ENCODE data around the gene AKAP7. TPM values are rescaled to one million over a fixed set of nuclear protein-coding genes. Genes with fewer than 3 reads are reported as not detected.
"Not testable (repeated sequence)": the region's sequence is repeated elsewhere in the genome, so short reads cannot be mapped to it uniquely, and the experiment has no call there.

AKAP7 gene
- polyA plus RNA-seq, 1 donor, result 15.2 TPM

GRCh38 chr6:131257104-131257503, 121.8 kb downstream of the AKAP7 start:
- DNase-seq, result no peak

DNA sequence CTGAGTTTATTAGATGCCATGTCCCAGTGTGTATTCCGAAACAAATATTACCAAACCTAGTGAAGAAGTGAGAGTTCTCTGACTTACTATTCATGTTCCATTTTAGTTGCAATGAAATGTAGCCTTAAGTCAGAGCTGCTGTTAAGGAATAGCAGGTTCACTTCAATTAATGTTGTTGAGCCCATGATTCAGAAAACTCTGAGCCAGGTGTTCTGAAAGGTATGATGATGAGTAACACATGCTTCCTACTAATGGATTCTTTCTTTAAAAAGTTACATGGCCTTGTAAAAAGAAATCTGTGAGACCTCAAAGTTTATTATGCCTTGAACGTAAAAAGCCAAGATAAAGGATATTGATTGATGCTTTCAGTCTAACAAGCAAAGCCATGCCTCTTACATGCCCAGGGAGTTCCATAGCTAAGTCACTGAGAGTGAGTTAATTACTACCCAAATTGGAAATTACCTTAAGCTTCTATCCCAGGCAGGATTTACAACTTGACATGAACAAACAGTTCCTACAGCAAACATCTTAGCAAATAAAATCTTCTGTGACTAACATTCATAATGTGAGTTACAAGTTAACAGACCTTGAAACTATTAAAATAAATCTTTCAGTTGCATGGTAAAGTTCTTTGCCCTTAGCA, 122.9 kb downstream of the AKAP7 start:
- no peak for DNase-seq

DNA sequence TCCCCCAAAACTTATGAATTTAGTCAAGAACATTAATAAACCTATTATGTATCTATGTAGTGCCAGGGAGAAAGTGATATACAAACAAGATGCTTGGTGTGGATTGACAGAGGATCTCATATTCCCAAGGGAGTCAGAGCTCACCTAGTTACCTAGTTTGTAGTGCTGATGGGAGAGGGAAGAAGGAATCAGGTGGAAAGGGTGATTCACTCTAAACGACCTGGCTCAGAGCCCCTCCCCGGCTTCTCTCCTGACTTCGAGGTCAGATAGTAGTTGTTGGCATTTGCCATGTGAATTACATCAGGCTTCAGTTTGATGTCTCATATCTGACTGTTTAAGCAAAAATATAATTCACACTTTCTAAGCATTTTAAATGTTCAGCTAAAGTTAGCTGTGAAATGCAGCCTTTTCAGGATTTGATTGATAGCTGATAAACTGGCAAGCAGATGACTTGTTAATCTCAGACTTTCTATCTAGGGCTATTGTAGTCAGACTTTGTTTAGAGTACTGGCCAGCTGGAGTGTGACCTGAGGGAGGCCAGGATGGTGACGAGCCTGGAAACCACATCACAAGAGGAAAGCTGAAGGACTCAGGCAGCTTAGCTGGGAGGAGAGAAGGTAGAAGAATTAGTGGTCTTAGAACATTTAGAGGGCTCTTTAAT, 123.7 kb downstream of the AKAP7 start:
- no peak for DNase-seq

GRCh38 chr6:131260960-131261359, 125.7 kb downstream of the AKAP7 start:
- not testable (repeated sequence) for DNase-seq

GRCh38 chr6:131262060-131262459, 126.8 kb downstream of the AKAP7 start:
- DNase-seq, result no peak

DNA sequence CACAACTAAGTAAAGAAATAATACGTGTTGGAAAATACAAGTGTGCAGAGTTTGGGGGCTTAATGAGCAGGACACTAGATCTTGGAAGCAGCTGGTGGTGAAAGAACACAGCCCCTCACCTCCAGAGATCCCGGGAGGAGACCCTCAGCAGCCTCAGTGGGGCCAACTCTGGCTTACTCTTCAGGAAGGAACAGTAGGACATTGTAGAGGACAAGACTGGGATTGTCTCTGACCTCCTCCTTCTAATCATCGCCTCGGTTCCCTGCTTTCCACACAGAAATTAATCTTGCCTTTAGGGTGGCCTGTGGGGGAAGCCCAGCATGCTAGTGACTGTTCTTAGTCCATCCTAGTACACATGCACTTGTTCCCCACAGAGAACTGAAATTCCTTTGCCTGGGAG, 130.7 kb downstream of the AKAP7 start:
- DNase-seq, result no peak

GRCh38 chr6:131268303-131268702, 133.0 kb downstream of the AKAP7 start:
- no peak for DNase-seq

DNA sequence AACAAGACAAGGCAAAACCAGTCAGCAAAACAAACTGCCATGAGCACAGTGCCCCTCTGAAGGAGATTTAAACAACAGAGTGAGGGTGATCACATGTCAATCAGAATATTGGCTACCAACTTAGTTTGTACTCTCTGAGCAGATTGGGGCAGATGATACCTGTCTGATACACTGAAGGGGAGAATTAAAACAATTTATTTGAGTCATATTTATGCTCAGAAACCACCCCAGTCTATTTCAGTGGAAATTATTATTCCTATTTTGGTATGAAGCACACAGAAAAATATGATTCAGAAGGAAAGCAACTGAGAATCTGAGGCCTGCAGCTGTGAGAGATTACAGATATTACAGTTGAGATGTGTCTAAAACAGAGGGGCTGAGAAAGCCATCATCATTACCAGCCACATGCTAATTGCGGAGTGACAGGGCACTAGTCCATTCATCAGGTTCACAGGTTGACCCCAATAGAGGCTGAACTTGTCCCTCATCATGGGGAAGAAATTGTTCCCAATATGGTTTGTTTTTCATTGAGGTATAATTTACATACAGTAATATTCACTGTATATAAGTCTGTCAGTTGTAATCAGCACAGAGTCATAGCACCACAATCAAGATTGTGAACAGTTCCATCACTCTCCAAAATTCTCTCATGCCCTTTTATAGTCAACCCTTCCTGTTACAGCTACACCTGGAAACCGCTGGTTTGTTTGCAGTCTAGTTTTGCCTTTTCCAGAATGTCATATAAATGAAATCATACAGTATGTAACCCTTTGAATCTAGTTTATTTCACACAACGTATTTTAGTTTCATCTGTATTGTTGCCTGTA, 134.5 kb downstream of the AKAP7 start:
- no peak for DNase-seq

- no peak for DNase-seq
Measured at GRCh38 chr6:131270534-131270933, 135.3 kb downstream of the AKAP7 start.

DNA sequence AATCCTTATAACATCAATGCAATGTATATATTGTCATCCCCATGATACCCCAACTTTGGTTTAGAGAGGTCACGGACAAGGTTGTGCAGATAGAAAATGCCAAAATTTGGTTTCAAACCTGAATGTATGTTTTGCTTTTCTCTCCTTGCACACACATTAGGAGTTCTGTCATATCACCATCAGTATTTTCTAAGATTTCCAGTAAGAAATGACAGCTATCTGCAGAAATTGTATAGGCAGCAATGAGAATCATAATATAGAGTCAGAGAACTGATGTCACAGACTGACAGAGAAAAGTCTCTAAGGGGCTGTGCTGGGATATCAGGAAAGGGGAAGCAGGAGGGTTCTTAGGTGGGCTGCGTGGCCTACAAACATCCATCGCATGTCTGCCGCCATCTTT, 140.0 kb downstream of the AKAP7 start:
- DNase-seq, result no peak

DNA sequence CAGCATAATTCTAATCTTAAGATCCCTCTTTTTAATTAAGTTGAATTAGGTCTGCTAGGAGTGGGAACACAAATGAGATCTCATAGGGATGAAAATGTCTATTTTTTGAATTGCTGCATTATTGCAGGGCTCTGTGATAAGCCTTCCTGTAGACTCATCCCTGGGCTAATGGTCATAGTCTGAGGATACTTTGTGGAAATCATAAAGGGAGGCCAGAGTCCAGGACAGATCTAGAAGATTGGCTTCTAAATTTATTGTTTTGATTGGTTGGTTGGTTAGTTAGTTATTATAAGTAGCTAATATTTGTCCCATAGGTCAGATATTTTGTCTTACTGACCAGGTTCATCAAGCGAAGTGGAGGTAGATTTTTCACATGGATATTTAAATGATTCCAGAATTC, 142.3 kb downstream of the AKAP7 start:
- no peak for DNase-seq

- peak; percentile 45 for DNase-seq
Measured at GRCh38 chr6:131281471-131282270, 146.4 kb downstream of the AKAP7 start.

DNA sequence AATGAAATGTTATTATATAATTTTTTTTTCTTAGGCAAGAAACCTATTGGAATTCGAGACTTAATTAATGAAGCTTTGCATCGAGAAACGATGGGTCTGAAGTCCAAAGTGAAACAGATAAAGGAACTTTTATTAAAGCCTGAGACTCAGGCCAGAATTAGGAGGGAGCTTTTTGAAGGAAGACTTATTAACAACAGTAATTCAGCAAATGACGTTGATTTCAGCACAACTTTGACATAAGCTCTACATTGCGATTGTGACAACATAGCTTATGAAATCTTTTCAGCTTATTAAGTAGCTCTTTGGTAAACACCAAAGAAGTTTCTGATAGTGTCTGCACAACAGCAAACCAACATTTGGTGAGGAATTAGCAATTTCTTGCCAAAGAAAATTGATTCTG, 147.1 kb downstream of the AKAP7 start:
- no peak for DNase-seq

DNA sequence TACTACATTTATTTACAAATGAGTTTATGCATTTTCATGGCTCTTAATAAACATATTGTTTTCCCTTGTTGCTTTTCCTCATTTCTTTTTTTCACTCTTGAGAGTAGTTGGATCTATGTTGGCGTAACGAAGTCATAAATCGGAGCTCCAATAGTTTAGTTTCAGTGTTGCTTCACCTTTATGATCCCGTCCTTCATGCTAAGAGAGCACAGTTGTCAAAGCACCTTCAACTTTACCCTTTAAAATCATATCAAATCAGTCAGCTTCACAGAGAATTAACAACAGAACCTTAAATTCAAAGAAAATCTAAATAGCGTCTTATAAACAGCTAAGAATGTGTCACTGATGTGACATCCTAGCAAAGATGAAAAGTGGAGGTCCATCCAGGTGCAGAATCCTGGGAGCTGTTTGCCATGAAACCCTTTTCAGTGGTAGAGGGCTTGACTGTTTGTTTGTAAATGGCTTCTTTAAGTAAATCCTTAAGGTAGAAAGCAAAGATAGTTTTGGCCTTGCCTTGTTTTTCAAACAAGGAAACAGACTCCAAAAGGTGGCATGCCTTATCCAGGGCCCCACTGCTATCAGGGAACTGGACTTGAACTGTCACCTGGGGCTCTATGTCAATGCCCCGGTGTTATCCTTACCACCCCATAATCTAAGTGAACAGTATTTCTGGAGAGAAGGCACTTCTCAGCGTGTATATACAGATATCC, 148.4 kb downstream of the AKAP7 start:
- no peak for DNase-seq

DNA sequence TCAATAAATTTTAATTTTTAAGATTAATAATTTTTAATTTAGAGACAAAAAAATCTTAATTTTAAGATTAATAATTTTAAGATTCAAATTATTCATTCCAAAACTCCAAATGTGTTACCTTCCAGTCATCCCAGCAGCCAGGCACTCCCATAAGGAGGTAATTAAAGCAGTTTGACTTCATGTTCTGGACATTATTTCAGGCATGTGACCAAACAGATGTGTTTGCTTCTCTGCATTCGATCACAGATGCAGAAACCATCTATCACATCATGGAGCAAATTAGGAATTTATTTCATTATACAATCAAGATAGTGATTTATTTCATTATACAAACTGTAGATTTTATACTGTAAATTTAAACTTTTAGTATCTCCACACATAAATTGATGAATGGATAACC, 150.3 kb downstream of the AKAP7 start:
- DNase-seq, result peak; percentile 35

DNA sequence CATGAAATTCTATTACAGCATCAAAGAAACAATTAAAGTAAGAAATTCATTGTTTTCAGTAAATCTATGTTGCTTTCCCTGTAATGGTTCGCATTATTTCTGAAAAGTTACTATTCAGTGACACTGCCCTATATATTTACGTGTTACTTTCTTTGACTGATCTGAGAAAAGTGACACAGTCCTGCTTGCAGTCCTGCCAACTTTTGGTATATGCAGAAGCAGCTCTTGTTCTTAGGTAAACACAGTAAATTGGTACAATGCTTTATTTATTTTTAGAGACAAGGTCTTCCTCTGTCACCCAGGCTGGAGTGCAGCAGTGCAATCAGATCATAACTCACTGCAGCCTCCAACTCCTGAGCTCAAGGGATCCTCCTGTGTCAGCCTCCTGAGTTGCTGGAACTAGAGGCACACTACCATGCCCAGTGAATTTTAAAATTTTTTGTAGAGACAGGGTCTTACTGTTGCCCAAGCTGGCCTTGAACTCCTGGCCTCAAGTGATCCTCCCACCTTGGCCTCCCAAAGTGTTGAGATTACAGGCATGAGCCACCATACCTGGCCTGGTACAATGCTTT, 151.3 kb downstream of the AKAP7 start:
- no peak for DNase-seq

DNA sequence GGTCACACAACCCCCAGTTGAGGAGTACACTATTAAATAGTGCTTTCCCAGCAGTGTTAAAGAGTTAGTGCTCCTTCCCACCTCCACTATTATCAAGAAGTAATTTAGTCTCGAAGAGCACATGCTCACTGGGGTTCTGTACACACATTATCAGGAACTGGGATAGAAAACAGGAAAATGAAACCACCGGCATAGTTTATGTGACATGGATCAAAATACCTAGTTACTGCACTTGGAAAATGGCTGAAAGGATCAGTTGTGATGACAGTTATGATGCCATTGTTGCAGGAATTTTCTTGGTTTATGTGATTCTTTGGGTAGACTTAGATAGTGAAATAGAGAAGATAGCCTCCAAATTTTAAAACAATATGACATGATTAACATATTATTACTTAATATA, 152.9 kb downstream of the AKAP7 start:
- no peak for DNase-seq

DNA sequence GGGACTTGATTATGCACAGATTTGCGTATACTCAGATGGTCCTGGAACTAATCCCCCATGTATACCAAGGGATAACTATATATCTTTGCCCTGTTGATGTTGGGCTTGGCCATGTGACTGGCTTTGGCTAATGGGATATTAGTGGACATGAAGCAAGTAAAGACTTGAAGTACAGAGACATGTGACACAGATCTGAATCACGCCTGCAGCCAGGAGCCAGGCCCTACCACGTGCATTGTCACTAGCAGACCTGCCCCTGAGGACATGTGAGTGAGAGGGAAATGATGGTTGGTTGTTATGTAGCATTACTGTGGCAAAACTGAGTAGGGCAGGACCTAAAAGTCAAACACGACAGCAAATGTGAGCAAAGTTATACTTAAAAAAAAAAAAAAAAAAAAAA, 155.7 kb downstream of the AKAP7 start:
- no peak for DNase-seq

- DNase-seq, result no peak
Measured at GRCh38 chr6:131292145-131292938, 157.1 kb downstream of the AKAP7 start.

GRCh38 chr6:131293472-131293911, 158.2 kb downstream of the AKAP7 start:
- DNase-seq, result no peak

DNA sequence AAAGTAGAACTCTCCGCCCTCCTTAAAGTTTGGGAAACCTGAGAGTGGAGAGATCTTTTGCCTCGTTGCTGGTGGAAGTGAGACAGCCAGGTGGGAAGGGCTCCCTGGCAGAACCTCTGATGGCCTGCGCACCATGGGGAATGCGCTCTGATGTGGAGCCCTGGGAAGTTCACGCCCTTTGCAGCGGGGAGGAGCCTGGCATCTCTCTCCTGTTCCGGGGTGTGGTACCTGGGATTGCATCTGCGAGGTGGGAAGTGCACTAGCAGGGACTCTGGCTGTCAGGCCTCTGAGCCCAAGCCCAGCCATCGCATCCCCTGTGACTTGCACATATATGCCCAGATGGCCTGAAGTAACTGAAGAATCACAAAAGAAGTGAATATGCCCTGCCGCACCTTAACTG, 159.8 kb downstream of the AKAP7 start:
- no peak for DNase-seq
